ENCODE results near the gene PDP2. TPM values are rescaled to one million over a fixed set of nuclear protein-coding genes. Genes with fewer than 3 reads are reported as not detected.

The PDP2 gene
- polyA plus RNA-seq, 1 donor from 2014 or later: 4.2 TPM

GRCh38 chr16:66926171-66926947, 46.0 kb downstream of the PDP2 start:
- no peaks in the 10 kb centered on the region for H3K79me2 ChIP-seq (replicated peaks; ENCODE audit: insufficient read depth, low read length)
- no peak overlapping the region for H3K4me2 ChIP-seq (ENCODE audit: low read length)
- H4K20me1 ChIP-seq (ENCODE audit: insufficient read depth): no peaks in the 10 kb centered on the region
- H2AFZ ChIP-seq (ENCODE audit: low read depth, low read length): no peak overlapping the region
- H3K36me3 ChIP-seq (ENCODE audit: insufficient read depth, low read length): no peaks in the 10 kb centered on the region
- no peaks in the 10 kb centered on the region for H3K9me3 ChIP-seq (ENCODE audit: low read length)
- no peaks in the 10 kb centered on the region for H3K9me2 ChIP-seq (ENCODE audit: insufficient read depth, low read length)
- no peaks in the 10 kb centered on the region for H3F3A ChIP-seq (ENCODE audit: insufficient read depth, low read length, poor library complexity, severe bottlenecking)
- peak overlapping the region; percentile 13 for H3K9ac ChIP-seq (ENCODE audit: low read length)
- peaks cover 35% of the 10 kb centered on the region for H3K27me3 ChIP-seq (ENCODE audit: insufficient read depth, low read depth, low read length)
- TF ChIP-seq MXI1 (conservative IDR thresholded peaks at IDR 0.05; ENCODE audit: poor library complexity, severe bottlenecking) (peak; percentile 42), POLR2AphosphoS5 (IDR thresholded peaks at IDR 0.05) (no peak), EP300 (conservative IDR thresholded peaks at IDR 0.05; ENCODE audit: poor library complexity, severe bottlenecking) (peak; percentile 42)
- H3K4me3 ChIP-seq (ENCODE audit: low read length): peak overlapping the region; percentile 46
- no peak overlapping the region for H3K27ac ChIP-seq (ENCODE audit: low read length)

GRCh38 chr16:66926961-66927436, 46.7 kb downstream of the PDP2 start:
- Histone ChIP-seq H3K27me3 (ENCODE audit: insufficient read depth, low read depth, low read length) (peaks cover 35% of the 10 kb centered on the region), H4K20me1 (ENCODE audit: insufficient read depth) (no peaks in the 10 kb centered on the region)
- TF ChIP-seq CTCF (IDR thresholded peaks at IDR 0.05; ENCODE audit: poor library complexity, severe bottlenecking) (no peak), REST (IDR thresholded peaks at IDR 0.05; ENCODE audit: borderline replicate concordance) (no peak), SMC3 (conservative IDR thresholded peaks at IDR 0.05; ENCODE audit: poor library complexity) (no peak), RAD21 (conservative IDR thresholded peaks at IDR 0.05) (no peak), EZH2 (IDR thresholded peaks at IDR 0.05; ENCODE audit: borderline replicate concordance, insufficient read depth, low read length, poor library complexity, severe bottlenecking) (no peak), MXI1 (conservative IDR thresholded peaks at IDR 0.05; ENCODE audit: poor library complexity, severe bottlenecking) (no peak), TAF1 (IDR thresholded peaks at IDR 0.05; ENCODE audit: low read depth) (no peak), POLR2AphosphoS5 (IDR thresholded peaks at IDR 0.05) (no peak), EP300 (conservative IDR thresholded peaks at IDR 0.05; ENCODE audit: poor library complexity, severe bottlenecking) (no peak)

More at GRCh38 chr16:66926961-66927436, 46.7 kb downstream of the PDP2 start:
- Histone ChIP-seq H3K9me3 (ENCODE audit: low read length) (no peaks in the 10 kb centered on the region), H3K4me3 (ENCODE audit: low read length) (peak overlapping the region; percentile 46), H3K79me2 (replicated peaks; ENCODE audit: insufficient read depth, low read length) (no peaks in the 10 kb centered on the region), H3F3A (ENCODE audit: insufficient read depth, low read length, poor library complexity, severe bottlenecking) (no peaks in the 10 kb centered on the region), H3K9me2 (ENCODE audit: insufficient read depth, low read length) (no peaks in the 10 kb centered on the region), H3K36me3 (ENCODE audit: insufficient read depth, low read length) (no peaks in the 10 kb centered on the region), H2AFZ (ENCODE audit: low read depth, low read length) (no peak overlapping the region), H3K27ac (ENCODE audit: low read length) (peak overlapping the region; percentile 20), H3K9ac (ENCODE audit: low read length) (peak overlapping the region; percentile 5), H3K4me2 (ENCODE audit: low read length) (no peak overlapping the region)
